Activated CD8-positive, alpha-beta memory T cell treated with anti-CD3 and anti-CD28 coated beads, Interleukin-2, amount 50 U/mL, for 1 hour (primary cell): ENCODE data around the gene CLIP3.
A peak's percentile ranks its signal among the peaks of the same experiment; 100 is the strongest.

Experiments used
- DNase-seq: peaks from one replicate; pipeline ENCODE4 v3.0.0-alpha.2; 2020; ENCODE audit errors: extremely low read depth

The CLIP3 gene

DNA sequence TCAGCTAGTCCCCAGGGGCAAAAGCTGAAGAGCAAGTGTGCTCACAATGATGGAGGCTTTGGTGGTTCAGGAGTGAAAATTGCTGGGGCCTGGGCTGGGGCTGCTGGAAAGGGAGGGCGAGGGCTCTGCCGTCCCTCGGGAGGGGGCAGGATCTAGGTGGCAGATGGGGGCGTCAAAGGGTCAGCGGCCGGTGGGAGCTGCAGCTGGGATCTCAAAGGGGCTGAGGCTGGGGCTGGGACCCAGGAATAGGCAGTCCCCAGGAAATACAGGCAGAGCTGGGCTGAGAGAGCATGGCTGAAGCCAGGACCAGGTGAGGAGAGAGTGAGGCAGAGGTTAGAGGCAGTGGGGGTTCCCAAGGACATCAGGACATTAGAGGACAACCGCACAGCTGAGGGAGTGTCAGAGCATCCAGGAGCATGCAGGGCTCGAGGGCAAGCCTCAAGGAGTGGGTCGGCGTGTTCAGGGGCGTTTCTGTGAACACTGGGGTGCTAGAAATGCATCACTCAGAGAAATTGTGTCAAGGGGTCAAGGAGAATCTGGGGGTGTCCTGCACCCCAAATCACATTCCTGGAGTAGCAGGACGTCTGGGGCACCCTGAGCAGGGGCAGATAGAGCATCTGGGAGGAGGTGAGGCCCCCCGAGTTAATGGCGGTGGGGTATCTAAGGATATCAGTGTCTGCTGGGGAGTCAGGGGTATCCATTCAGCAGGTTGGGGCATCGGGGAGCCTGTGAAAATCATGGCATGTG lies 22.9 kb downstream of the CLIP3 start:
- no peak for DNase-seq

DNA sequence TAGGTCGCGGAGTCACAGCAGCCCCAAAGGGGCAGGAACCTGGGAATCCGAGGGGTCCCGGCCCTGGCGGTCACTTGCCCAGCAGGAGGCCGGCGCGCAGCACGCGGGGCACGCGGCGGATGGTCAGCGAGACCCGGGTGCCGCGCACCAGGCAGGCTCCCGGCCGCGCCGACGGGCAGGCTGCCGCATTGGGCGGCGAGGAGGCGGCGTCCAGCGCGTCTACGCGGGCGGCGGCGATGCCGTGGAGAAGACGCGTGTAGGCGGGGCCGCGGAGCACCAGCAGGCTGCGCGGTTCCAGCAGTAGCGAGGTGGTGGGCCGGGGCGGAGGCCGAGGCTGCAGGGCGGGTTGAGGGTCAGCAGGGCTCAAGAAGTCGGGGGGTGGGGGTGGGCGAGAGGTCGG lies 23.5 kb downstream of the CLIP3 start:
- DNase-seq: no peak

DNA sequence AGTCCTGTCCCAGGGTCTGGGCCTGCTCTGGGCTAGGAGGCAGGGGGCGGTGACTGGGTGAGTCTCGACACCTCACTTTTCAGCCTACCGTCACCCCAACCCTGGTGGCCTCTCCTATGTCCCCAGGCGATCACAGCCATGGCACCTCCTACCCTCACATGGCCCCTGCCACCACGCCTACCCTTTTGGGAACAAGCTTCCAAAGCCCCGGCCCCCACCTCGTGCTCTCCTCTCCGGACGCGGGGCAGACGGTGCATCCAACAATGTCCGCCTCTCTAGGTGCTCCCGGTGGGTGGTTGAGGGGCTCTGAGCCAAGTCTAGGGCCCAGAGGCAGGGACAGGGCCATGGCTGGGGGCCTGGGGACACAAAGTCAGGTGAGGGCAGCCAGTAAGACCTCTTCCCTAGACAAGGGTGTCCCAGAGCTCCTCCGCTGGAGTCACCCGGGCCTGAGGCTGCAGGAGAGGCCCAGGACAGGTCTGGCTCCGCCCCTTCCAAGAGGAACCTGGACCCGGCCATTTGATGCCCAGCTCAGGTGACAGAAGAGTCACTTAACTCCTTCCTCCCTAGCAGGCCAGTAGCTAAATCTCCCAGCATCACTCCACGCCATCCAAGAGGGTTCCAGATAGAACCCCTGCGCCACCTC lies 24.2 kb downstream of the CLIP3 start, which contains the start of gene SYNE4:
Gene SYNE4, minus strand, starts transcription at position 478 of the 643 bp plus-strand sequence. Its CDS starts 132 bp downstream, at position 346.
- no peak for DNase-seq

DNA sequence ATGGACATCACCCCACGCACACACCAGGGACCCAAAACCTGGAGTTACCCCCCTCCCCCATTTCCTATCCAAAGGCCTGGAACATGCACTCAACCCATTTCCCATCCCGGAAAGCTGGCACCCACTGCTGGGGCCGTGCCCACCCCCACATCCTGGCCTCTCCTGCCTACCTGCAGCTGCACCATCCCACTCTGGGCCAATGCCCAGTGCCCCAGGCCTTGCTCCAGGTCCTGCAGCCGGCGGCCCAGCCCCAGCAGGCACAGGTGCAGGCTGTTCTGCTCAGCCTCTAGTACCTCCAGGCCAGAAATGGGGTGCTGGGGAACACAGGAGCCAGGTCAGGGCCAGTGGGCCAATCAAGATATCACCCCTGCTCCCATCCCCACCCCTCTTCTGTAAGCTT lies 25.7 kb downstream of the CLIP3 start:
- no peak for DNase-seq

DNA sequence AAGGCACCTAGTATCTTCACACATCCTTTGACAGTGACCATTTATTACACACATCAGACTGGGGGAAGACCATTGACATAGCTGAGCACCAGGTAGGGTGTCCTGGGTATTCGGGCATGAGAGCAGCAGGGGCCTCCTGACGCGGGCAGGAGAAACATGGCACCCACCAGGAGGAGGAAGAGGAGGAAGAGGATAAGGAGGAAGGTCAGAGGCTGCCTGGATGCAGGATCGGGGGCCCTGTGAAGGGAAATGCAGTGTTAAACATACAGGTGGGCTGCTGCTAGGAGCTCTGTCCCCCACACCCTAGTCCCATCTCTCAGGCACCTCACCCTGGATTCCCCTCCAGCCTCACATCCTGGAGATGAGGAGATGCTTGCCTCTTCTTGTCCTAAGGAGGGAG lies 29.4 kb downstream of the CLIP3 start:
- no peak for DNase-seq

DNA sequence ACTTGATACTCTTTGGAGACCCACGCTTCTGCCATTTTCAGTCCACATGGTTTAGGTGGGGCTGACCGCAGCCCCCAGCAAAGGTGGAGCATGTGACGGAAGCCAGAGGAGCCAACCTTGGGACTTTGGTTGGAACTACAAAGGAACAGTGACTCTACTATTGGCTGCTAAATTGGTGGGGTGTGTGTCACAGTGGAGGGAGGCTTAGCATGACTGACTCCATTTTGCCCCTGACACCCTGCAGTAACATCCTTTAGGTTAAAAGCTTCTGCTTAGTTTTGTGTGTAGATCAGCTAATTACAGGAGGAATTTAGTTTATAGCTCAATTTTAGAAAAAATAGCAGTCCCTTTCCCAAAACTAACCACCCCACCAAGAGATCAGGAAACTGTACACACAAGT lies 31.1 kb downstream of the CLIP3 start:
- no peak for DNase-seq

DNA sequence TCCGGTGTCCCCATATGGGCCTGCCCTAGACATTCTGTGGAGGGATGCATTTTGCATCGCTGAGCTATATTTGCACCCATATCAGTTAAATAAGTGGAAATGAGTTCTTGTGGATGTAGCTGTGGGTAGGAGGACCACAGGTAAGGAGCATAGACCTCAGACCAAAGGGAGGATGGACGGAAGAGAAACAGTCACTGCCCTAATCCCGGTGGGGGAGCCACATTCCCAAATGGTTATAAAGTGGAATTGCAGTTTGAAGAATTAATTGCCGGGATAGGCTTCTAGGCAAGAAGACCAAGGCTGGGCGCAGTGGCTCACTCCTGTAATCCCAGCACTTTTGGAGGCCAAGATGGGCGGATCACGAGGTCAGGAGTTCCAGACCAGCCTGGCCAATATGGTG lies 35.9 kb downstream of the CLIP3 start:
- no peak for DNase-seq

DNA sequence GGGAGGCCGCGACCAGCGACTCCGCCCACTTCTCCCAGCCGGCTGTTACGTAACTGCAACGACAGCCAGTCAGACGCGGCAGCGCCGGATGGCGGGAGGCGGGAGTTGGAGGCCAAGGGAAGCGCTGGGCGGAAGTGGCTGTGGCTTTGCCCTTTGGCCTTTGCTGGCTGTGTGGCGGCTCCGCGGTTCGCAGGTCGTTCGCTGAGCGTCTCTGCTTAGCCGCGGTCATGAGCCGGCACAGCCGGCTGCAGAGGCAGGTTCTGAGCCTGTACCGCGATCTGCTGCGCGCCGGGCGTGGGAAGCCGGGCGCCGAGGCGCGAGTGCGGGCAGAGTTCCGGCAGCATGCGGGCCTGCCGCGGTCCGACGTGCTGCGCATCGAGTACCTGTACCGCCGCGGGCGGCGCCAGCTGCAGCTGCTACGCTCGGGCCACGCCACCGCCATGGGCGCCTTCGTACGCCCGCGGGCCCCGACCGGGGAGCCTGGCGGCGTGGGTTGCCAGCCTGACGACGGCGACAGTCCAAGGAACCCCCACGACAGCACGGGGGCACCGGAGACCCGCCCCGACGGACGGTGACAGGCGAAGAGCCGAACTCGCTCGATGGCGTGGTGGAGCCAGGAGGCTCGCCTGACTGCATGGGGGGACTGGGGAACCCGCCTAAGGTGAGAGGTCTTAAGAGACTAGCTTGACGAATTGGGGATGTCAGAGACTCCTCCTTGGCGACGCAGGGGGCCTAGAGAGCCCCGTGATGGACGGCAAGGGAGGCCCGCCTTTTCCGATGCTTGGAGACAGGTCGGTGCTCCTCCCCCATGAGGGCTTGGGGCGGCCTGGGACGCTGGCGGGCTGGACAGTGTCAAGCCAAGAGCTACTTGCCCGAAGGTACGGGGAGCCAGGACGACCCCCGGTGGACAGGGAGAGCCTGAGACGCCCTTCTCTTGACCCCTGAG lies 37.4 kb downstream of the CLIP3 start, which contains the start of gene SDHAF1:
Gene SDHAF1, plus strand, starts transcription at position 141 of the 946 bp plus-strand sequence. Its CDS starts 87 bp downstream, at position 228.
- DNase-seq: peak; percentile 70

DNA sequence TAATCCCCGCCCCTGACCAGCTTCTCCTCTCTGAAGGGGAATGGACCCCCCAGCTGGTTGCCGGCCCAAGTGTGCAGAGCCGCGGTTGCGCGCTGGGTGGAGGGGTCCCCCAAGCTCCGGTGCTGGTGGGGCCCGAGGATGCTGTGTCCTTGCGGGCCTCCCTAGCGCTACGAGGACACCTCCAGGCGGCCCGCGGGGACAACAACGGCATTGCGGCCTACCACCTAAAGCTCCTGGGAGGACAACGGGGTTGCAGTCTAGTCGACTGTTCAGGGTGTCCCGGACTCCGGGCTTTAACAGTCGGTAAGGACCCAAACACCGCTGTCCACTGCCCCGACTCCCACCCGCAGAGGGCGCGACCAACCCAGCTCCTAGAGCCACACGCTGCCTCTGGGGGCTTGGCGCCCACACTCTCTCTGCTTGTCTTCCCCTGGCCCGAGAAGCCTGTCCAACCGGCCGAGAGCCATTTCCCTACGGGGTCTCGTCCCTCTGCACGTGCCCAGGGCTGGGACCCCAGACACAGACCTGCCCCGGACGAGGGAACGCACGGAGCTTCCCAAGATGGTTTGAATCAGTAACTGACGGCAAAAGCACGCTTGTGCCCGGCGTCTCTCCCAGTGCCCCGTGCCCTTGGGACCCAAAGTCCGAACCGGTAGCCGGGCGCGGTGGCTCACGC lies 38.6 kb downstream of the CLIP3 start:
- no peak for DNase-seq

DNA sequence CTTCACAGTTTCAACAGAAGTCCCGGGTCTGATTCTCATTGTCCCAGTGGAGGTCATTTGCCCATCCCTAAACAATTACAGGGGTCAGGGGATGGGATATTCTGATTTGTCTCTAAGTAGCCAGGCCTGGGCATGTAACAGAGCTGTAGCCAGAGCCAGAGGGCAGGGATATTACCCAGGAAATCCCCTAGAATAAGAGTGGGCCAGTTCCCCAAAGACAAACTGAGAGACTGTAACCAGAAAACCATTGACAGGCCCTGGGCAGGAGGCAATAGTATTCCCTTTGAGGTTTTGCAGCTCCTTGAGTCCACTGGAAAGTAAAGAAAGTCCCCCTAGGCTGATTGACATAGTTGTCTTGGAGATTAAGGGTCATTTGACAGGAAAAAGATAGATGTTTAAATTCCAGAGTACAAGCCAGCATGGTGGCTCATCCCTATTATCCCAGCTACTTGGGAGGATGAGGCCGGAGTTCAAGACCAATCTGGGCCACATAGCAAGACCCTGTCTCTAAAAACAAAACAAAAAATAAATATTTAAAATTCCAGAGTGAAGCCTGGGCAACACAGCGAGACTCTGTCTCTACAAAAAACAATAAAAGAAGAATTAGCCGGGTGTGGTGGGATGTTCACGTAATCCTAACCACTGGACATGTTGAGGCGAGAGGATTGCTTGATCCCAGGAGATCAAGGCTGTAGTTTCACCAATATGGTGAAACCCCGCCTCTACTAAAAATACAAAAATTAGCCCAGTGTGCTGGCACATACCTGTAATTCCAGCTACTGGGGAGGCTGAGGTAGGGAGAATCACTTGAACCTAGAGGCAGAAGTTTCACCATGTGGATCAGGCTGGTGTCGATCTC lies 39.5 kb downstream of the CLIP3 start:
- no peak for DNase-seq

DNA sequence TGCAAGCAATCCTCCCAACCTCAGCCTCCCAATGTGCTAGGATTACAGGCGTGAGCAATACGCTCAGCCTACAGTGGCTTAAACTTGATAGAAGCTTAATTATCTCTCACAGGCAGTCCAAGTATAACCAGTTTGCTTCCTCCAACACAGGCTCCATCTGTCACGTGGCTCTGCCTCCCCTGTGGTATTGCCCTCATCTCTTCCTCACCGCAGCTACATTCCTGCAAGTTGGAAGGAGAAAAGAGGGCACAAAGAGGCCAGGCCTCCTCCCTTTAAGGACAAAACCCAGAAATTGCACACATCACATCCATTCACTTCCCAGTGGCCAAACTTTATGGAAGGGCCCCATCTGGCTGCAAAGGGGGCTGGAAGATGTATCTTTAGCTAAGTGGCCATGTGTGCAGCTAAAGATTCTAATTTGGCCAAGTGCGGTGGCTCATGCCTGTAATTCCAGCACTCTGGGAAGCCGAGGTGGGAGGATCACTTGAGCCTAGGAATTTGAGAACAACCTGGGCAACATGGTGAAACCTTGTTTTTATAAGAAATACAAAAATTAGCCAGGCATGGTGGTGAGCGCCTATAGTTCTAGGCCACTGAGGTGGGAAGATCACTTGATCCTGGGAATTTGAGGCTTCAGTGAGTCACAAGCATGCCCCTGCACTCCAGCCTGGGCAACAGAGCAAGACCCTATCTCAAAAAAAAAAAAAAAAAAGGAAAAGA lies 40.8 kb downstream of the CLIP3 start:
- DNase-seq: no peak

DNA sequence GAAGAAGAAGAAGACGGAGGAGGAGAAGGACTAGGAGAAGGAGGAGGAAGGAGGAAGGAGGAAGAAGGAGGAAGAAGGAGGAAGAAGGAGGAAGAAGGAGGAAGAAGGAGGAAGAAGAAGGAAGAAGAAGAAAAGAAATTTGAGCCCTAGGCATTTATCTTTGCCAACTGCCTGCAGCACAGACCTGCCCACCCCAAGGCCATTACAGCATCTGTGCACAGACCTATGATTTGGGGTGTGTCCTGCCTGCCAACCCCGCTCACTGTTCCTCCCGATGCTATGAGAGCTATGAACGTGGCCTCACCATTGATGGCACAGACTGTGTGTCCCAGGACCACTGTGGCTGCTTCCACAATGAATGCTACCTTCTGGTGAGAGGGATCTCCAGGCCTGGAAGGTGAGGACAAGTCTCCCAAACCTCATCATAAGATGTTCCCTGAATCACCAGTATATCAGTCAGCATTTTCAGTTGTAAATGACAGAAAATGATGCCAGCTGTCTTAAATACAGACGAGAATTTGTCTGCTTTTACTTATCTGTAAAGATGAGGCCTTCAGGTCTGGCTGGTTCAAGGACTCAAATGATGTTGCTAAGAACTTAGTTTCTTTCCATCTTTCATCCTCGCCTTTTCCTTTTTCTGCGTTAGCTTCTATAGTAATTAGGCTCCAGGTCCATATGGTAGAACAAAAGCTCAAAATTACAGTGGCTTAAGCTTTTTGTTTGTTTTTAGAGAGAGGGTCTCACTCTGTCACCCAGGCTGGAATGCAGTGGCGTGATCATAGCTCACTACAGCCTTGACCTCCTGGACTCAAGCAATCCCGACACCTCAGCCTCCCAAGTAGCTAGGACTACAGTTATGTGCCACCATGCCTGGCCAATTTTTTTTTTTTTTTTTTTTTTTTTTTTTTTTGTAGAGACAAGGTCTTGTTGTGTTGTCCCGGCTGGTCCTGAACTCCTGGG lies 41.6 kb downstream of the CLIP3 start:
- DNase-seq: no peak

DNA sequence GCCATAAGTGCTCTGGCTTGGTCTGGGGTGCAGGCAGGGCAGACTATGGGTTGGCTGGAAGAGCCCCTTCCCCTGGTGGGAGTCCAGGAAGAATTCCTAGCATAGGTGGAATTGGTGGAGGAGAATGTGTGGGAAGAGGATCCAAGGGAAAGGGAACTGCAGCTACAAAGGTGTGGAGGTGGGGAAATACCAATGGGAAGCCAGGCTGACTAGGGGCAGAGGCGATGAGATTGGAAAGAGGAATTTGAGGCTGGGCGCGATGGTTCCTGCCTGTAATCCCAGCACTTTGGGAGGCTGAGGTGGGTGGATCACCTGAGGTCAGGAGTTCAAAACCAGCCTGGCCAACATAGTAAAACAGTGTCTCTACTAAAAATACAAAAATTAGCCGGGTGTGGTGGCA lies 42.5 kb downstream of the CLIP3 start:
- DNase-seq: no peak

DNA sequence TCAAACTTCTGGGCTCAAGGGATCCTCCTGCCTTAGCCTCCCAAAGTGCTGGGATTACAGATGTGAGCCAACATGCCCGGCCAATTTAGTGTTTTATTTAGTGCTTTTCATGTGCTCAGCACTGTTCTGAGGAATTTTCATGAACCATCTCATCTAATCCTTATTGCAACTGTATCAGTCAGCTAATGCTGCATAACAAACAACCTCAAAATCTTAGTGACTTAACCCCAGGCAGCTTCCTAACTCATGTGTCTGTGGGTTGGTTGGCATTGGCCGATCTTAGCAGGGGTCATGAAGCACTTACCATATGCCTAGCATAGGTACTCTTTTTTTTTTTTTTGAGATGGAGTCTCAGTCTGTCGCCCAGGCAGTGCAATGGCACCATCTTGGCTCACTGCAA lies 43.8 kb downstream of the CLIP3 start:
- DNase-seq: no peak

DNA sequence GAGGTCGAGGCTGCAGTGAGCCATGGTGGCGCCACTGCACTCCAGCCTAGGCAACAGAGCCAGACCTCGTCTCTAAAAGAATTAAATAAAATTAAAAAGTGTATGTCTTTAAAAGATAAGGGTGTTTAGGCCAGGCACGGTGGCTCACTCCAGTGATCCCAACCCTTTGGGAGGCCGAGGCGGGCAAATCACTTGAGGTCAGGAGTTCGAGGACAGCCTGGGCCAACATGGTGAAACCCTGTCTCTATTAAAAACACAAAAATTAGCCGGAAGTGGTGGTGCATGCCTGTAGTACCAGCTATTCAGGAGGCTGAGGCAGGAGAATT lies 45.1 kb downstream of the CLIP3 start:
- DNase-seq: no peak

DNA sequence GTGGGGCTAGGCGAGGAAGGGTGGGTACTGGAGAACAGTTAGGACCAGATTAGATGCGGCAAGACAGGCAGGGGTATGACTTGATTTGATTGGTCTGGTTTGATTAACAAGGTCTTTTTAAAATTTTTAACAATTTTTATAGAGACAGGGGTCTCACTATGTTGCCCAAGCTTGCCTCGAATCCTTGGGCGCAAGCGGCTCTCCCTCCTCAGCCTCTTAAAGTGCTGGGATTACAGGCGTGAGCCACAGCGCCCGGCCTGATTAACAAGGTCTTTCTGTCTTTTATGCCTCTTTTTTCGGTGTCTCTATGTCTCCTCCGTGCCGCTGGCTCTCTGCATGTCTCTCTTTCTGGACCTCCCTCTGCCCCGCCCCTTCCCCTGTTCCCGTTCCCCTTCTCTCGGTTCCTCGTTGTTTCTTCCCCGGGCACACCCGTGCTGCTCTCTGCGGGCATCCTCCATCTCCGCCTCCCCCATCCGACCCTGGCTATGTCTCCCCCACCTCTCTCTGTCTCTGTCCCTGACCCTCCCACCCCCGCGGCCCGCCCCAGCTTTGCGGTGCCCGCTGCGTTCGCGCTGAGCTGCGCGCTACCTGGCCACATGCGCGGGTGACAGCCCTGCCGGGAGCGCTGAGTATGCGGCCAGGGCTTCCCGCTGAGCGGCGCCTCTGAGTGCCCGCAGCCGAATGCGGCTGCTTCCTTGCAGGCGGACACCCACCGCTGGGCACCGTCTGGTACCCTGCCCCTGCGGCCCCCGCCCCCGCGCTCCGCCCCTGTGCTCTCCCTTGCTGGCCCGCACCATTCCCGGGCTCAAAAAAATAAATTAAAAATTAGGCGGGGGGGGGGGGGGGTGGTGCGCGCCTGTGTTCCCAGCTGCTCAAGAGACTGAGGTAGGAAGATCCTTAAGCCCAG lies 45.8 kb downstream of the CLIP3 start:
- DNase-seq: no peak

DNA sequence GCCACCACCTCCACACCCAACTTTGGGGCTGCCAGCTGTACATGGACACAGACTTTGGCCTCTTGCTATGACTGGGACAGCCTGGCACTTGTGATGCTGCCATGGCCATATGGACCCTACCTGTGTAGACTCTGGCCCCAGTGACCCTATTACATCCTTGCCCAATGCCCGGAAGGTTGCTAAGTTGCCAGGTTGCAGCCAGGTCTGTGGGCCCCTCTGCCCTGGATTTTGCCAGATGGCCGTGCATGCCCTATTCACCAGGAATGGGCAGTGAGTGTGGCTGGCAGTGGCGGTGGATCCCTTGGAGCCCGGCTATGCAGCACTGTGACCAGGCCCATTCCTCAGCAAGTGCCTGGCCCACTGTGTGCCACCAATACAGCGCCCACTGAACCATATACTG lies 46.6 kb downstream of the CLIP3 start:
- DNase-seq: no peak

DNA sequence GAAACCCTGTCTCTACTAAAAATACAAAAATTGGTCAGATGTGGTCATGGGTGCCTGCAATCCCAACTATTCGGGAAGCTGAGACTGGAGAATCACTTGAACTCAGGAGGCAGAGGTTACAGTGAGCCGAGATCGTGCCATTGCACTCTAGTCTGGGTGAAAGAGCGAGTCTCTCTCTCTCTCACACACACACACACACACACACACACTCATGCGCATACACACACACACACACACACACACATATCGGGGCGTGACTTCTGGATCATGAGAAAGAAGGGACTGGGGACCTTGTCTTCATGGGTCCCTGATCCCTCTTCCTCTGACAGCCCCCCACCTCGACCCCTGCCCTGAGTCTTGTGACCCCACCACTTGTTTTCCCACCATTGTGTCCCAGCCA lies 49.5 kb downstream of the CLIP3 start:
- no peak for DNase-seq
